ENCODE results near the gene RCOR1. TPM values are rescaled to one million over a fixed set of nuclear protein-coding genes. Genes with fewer than 3 reads are reported as not detected.
A peak's percentile ranks its signal among the peaks of the same experiment; 100 is the strongest.

Gene RCOR1
- polyA plus RNA-seq, 2 of the 4 experiments (the other 2 are of a cell fraction) = 17.7 to 24.7 TPM

DNA sequence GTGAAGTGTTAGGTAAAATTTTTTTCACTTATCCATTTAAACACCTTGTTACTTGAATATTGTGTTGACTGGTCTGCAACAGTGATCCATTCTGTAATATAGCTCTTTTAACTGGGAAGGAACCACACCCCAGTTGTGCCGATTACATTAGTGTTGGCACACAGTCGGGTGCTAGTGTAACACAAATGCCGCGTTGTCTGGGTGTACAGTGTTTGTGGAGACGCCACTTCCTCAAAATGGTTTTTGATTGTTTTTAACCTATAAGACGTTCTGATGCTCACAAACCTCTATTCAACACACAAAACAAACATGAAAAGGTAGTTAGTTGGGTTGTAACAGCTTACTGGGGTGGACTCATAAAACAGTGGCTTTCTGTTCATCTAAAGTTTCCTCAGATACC is 136.8 kb downstream of the RCOR1 start:
- FAIRE-seq (no peak), ATAC-seq (no peak), DNase-seq (ENCODE audit: low read depth in 1 of 2, low spot score in 1 of 2) (no peak)
- 88% methylated on average over 6 of the region's 6 CpGs for WGBS (ENCODE audit: missing lambda C conversion rate)
- POLR2A ChIA-PET = no interaction called here
- no peak for TF ChIP-seq NFE2L2 (conservative IDR thresholded peaks at IDR 0.05; ENCODE audit: low read length)
- no peak for TF ChIP-seq GATA3 (IDR thresholded peaks at IDR 0.05; ENCODE audit: borderline replicate concordance)
- TF ChIP-seq, protein P1, sequence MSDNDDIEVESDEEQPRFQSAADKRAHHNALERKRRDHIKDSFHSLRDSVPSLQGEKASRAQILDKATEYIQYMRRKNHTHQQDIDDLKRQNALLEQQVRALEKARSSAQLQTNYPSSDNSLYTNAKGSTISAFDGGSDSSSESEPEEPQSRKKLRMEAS (IDR thresholded peaks at IDR 0.05) = no peak
- TF ChIP-seq FOSL2 (IDR thresholded peaks at IDR 0.05) = no peak
- no peak for TF ChIP-seq FOSL2 (CRISPR knock-in tag; IDR thresholded peaks at IDR 0.05)
- no peak for TF ChIP-seq ZSCAN20 (CRISPR knock-in tag; IDR thresholded peaks at IDR 0.05)
- TF ChIP-seq POLR2A (IDR thresholded peaks at IDR 0.05; ENCODE audit: low read length) = no peak
- no peak for TF ChIP-seq CEBPB (IDR thresholded peaks at IDR 0.05)
- TF ChIP-seq, protein P2, sequence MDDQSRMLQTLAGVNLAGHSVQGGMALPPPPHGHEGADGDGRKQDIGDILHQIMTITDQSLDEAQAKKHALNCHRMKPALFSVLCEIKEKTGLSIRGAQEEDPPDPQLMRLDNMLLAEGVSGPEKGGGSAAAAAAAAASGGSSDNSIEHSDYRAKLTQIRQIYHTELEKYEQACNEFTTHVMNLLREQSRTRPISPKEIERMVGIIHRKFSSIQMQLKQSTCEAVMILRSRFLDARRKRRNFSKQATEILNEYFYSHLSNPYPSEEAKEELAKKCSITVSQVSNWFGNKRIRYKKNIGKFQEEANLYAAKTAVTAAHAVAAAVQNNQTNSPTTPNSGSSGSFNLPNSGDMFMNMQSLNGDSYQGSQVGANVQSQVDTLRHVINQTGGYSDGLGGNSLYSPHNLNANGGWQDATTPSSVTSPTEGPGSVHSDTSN (IDR thresholded peaks at IDR 0.05) = no peak
- TF ChIP-seq CHD2 (IDR thresholded peaks at IDR 0.05; ENCODE audit: low read length, partially characterized antibody) = no peak
- no peak for TF ChIP-seq SMC3 (IDR thresholded peaks at IDR 0.05)
- Histone ChIP-seq H3K4me3 (no peak overlapping the region), H3K4me1 (no peaks in the 10 kb centered on the region), H3K27ac (no peak overlapping the region), H3K4me2 (no peak overlapping the region), H3K9me3 (no peaks in the 10 kb centered on the region)
- CTCF ChIA-PET = interaction anchor here (1.0 to 2.3 kb wide), 3 partner anchors 35 to 43 kb away, joined by 3 to 14 read pairs (median 5); no protein-coding TSS in a partner anchor

GRCh38 chr14:102729825-102730224 is 137.4 kb downstream of the RCOR1 start:
- FAIRE-seq = no peak
- CTCF ChIA-PET = interaction anchor here (1.0 to 2.3 kb wide), 3 partner anchors 36 to 43 kb away, joined by 3 to 14 read pairs (median 5); no protein-coding TSS in a partner anchor
- POLR2A ChIA-PET = no interaction called here

DNA sequence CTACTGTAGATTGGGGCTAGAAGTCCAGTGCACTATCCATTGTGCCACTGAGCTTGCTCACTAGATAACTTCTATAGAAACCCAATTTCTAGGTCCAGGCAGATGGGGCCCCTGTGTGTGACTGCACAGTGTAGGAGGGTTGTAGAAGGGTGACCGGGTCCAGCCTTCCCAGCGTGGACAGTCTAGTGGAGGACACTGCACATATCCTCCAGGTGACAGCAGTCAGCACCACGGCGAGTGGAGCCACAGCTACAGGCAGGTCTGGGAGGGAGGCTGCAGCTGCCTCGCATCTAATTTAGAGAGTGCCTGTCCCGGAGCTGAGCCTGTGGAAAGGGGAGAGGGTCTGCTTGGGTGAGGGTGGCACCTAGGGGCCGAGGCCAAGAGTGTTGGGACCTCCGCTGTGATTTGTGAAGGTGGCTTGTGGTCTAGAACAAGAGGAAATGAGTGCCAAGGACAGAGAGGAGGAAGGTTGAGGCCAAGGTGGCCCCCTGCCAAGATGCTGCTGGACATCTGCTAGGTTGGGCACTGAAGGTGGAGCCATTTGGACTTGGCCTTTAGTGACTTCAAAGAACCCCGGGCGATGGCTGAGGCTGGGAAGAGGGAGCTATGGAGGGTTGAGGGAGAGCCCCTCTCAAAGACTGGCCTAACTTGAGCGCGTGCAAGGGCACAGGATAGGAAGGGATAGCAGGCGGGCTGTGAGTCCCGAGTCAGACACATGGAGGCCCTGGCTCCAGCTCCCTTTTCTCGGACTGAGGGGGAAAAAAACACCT is 138.8 kb downstream of the RCOR1 start:
- peak in 1 of 2 experiments; percentile 16; a peak in 3 of 6 replicates for ATAC-seq
- CTCF ChIA-PET = interaction anchor here (1.2 to 2.0 kb wide), 5 partner anchors 9 to 38 kb away, joined by 3 to 10 read pairs (median 4); no protein-coding TSS in a partner anchor
- WGBS (ENCODE audit: missing lambda C conversion rate) = 91% methylated on average over 15 of the region's 15 CpGs

More at GRCh38 chr14:102729825-102730224, 137.4 kb downstream of the RCOR1 start:
- no peak overlapping the region for H3K4me3 ChIP-seq
- no peak for ATAC-seq
- no peak for TF ChIP-seq FOXS1 (CRISPR knock-in tag; IDR thresholded peaks at IDR 0.05)
- TF ChIP-seq BHLHE40 (IDR thresholded peaks at IDR 0.05; ENCODE audit: low read depth, low read length) = no peak
- TF ChIP-seq POLR2AphosphoS2 (conservative IDR thresholded peaks at IDR 0.05; ENCODE audit: low read length) = no peak
- TF ChIP-seq, protein P1 (IDR thresholded peaks at IDR 0.05) = no peak
- TF ChIP-seq POLR2A (IDR thresholded peaks at IDR 0.05; ENCODE audit: low read length) = no peak
- no peak for TF ChIP-seq HOXB5 (CRISPR knock-in tag; IDR thresholded peaks at IDR 0.05)
- no peak for TF ChIP-seq JUNB (IDR thresholded peaks at IDR 0.05)
- TF ChIP-seq, protein P3, sequence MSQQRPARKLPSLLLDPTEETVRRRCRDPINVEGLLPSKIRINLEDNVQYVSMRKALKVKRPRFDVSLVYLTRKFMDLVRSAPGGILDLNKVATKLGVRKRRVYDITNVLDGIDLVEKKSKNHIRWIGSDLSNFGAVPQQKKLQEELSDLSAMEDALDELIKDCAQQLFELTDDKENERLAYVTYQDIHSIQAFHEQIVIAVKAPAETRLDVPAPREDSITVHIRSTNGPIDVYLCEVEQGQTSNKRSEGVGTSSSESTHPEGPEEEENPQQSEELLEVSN (IDR thresholded peaks at IDR 0.05; ENCODE audit: borderline replicate concordance, low read depth) = no peak
- TF ChIP-seq, protein P2 (IDR thresholded peaks at IDR 0.05) = no peak
- 87% methylated on average over 8 of the region's 8 CpGs for WGBS (ENCODE audit: missing lambda C conversion rate)
- no peak for DNase-seq (ENCODE audit: low read depth in 1 of 2, low spot score in 1 of 2)
- no peak overlapping the region for H3K4me2 ChIP-seq
- H3K4me1 ChIP-seq = no peaks in the 10 kb centered on the region
- no peaks in the 10 kb centered on the region for H3K9me3 ChIP-seq
- no peak overlapping the region for H3K27ac ChIP-seq

More for the DNA sequence above, 138.8 kb downstream of the RCOR1 start:
- no peak overlapping the region for H3K4me3 ChIP-seq
- no peaks in the 10 kb centered on the region for H3K4me1 ChIP-seq
- no peaks in the 10 kb centered on the region for H3K9me3 ChIP-seq
- DNase-seq (ENCODE audit: low read depth in 1 of 2, low spot score in 1 of 2) (no peak), FAIRE-seq (no peak)
- TF ChIP-seq, protein P3 (IDR thresholded peaks at IDR 0.05; ENCODE audit: borderline replicate concordance, low read depth) = no peak
- TF ChIP-seq, protein P4, sequence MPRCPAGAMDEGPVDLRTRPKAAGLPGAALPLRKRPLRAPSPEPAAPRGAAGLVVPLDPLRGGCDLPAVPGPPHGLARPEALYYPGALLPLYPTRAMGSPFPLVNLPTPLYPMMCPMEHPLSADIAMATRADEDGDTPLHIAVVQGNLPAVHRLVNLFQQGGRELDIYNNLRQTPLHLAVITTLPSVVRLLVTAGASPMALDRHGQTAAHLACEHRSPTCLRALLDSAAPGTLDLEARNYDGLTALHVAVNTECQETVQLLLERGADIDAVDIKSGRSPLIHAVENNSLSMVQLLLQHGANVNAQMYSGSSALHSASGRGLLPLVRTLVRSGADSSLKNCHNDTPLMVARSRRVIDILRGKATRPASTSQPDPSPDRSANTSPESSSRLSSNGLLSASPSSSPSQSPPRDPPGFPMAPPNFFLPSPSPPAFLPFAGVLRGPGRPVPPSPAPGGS (IDR thresholded peaks at IDR 0.05) = no peak
- no peak for TF ChIP-seq CBX8 (IDR thresholded peaks at IDR 0.05)
- POLR2A ChIA-PET = no interaction called here
- H3K27ac ChIP-seq = no peak overlapping the region
- H3K4me2 ChIP-seq = no peak overlapping the region

All from A549 (cell line).